ENCODE results near the gene PDIA5.

DNA sequence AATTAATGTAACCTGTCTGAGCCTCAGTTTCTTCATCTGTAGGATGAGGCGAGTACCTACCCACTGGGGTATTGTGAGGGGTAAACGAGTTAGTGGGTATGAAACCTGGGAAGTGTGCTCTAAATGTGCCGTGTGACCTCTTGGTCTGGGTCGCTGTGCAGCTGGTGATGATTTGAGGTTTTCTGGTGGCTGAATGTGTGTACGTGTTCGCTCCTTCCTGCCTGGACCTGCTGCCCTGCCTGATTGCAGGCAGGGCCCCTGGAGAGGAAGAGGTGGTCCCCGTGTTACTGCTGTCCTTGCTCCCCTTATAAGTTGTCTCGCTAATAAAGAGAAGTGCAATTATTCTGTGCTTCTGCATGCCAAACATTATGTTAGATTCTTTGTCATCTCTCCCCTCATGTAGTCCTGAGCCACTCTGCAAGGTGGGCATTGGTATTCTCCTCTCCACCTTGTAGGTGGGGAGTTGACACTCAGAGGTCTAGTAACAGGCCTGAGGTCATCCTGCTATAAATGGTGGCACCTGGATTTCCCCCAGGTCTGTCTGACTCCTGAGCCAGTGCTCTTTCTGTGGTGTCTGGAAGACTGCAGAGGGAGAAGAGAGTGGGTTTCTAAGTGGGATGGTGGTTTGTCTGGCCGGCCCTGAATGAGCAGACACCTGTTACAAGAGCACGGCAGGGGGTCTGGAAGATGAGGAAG, 15.7 kb downstream of the PDIA5 start:
- TF ChIP-seq, protein P1, sequence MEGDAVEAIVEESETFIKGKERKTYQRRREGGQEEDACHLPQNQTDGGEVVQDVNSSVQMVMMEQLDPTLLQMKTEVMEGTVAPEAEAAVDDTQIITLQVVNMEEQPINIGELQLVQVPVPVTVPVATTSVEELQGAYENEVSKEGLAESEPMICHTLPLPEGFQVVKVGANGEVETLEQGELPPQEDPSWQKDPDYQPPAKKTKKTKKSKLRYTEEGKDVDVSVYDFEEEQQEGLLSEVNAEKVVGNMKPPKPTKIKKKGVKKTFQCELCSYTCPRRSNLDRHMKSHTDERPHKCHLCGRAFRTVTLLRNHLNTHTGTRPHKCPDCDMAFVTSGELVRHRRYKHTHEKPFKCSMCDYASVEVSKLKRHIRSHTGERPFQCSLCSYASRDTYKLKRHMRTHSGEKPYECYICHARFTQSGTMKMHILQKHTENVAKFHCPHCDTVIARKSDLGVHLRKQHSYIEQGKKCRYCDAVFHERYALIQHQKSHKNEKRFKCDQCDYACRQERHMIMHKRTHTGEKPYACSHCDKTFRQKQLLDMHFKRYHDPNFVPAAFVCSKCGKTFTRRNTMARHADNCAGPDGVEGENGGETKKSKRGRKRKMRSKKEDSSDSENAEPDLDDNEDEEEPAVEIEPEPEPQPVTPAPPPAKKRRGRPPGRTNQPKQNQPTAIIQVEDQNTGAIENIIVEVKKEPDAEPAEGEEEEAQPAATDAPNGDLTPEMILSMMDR (IDR thresholded peaks at IDR 0.05; ENCODE audit: insufficient read depth, low read length): no peak
- TF ChIP-seq POLR2AphosphoS5 (IDR thresholded peaks at IDR 0.05; ENCODE audit: low read depth): peak; percentile 88
- peak; percentile 56; the same call in 1 of the 2 replicates for TF ChIP-seq SPI1 (IDR thresholded peaks at IDR 0.05; ENCODE audit: borderline replicate concordance, low read depth)
